Liver (tissue), 3 donors: ENCODE measurements around the gene SPTBN5.

Experiments
- CTCF ChIP-seq: fragments of 150-350 bp; IDR thresholded peaks from 2 replicates; pipeline ENCODE4 v1.5.1; 2017; ENCODE audit warnings: improper control_type of control experiment, low read depth, low read length; ENCODE audit not compliant: missing input control
- EGR1 ChIP-seq, 2 donors: IDR thresholded peaks; 2 replicates each; pipeline ENCODE4 v1.6.1; 2016 to 2018; ENCODE audit warnings: antibody characterized with exemption in 2 of 2, low read depth in 2 of 2
- FOXA2 ChIP-seq: IDR thresholded peaks from 2 replicates; pipeline ENCODE4 v1.6.1; 2016; ENCODE audit warnings: antibody characterized with exemption
- GABPA ChIP-seq, 2 donors: IDR thresholded peaks in 1 of 2; conservative IDR thresholded peaks in 1 of 2; 2 replicates each; pipeline ENCODE4 v1.6.1; 2016; ENCODE audit warnings: antibody characterized with exemption in 2 of 2, mild to moderate bottlenecking in 1 of 2, moderate library complexity in 1 of 2
- JUND ChIP-seq, 2 donors: IDR thresholded peaks; 2 replicates each; pipeline ENCODE4 v1.6.1; 2016; ENCODE audit warnings: antibody characterized with exemption in 2 of 2
- RAD21 ChIP-seq, 2 donors: IDR thresholded peaks; 2 replicates each; pipeline ENCODE4 v1.6.1; 2016; ENCODE audit warnings: antibody characterized with exemption in 2 of 2, mild to moderate bottlenecking in 2 of 2
- REST ChIP-seq: IDR thresholded peaks from 2 replicates; pipeline ENCODE4 v1.6.1; 2016; ENCODE audit warnings: antibody characterized with exemption, mild to moderate bottlenecking
- RXRA ChIP-seq, 2 donors: IDR thresholded peaks; 2 replicates each; pipeline ENCODE4 v1.6.1; 2017 to 2018; ENCODE audit warnings: antibody characterized with exemption in 2 of 2, mild to moderate bottlenecking in 1 of 2
- TAF1 ChIP-seq: conservative IDR thresholded peaks from 2 replicates; pipeline ENCODE4 v1.6.1; 2016; ENCODE audit warnings: antibody characterized with exemption, mild to moderate bottlenecking
- YY1 ChIP-seq: IDR thresholded peaks from 2 replicates; pipeline ENCODE4 v1.6.1; 2016; ENCODE audit warnings: antibody characterized with exemption, mild to moderate bottlenecking
- TF ChIP-seq, protein P1 (sequence below): IDR thresholded peaks from 2 replicates; pipeline ENCODE4 v1.6.1; 2016; ENCODE audit warnings: antibody characterized with exemption
- TF ChIP-seq, protein P2 (sequence below): IDR thresholded peaks from 2 replicates; pipeline ENCODE4 v1.6.1; 2016; ENCODE audit warnings: antibody characterized with exemption
- donor health status: healthy.
- donor health status: healthy.

DNA sequence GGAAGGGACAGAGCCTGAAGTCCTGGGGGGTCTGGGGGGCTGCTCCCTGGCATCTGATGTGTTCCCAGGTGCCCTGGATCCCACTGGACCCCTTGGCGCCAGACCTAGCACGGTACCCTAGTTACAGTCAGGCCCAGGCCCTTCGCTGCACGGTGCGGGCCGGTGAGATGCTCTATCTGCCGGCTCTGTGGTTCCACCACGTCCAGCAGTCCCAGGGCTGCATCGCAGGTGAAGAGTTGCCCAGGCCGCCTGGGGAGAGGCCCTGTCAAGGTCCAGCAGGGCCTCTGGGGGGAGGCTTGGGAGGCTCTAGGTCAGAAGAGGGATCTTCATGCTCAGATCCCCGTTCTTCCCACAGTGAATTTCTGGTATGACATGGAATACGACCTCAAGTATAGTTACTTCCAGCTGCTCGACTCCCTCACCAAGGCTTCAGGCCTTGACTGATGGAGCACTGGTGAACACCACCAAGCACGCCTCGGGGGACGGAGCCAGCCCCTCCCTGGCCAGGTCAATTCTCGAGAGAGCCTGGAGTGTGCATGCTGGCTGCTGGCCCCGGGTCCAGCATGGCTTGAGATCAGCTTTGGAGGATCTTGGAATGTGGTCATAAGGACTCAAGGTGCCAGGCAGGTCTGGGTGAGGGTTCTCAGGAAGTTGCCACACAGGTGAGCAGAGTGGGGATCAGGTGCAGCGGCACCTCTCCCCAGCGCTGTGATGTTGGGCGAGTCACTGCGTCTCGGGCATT is 57.0 kb downstream of the SPTBN5 start:
- TF ChIP-seq CTCF (no peak), GABPA (IDR thresholded peaks at IDR 0.05 in 1 of 2, conservative IDR thresholded peaks at IDR 0.05 in 1 of 2) (no peak), RXRA (IDR thresholded peaks at IDR 0.05) (no peak), YY1 (no peak), FOXA2 (no peak), TAF1 (no peak), REST (no peak), RAD21 (IDR thresholded peaks at IDR 0.05) (no peak), EGR1 (IDR thresholded peaks at IDR 0.05; ENCODE audit: low read depth in 2 of 2) (no peak), JUND (IDR thresholded peaks at IDR 0.05) (no peak)
- TF ChIP-seq, protein P1, sequence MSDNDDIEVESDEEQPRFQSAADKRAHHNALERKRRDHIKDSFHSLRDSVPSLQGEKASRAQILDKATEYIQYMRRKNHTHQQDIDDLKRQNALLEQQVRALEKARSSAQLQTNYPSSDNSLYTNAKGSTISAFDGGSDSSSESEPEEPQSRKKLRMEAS: no peak
- TF ChIP-seq, protein P2, sequence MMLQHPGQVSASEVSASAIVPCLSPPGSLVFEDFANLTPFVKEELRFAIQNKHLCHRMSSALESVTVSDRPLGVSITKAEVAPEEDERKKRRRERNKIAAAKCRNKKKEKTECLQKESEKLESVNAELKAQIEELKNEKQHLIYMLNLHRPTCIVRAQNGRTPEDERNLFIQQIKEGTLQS: no peak
